GM19043 (cell line): ENCODE results near the gene GPHN.

Source experiments
- ATAC-seq: cut with Tn5 transposase; IDR thresholded peaks from one replicate; pipeline ENCODE4 v1.9.1; 2021; ENCODE audit warnings: low read depth; ENCODE audit not compliant: unreplicated experiment

Gene GPHN

GRCh38 chr14:67192366-67192765 lies 684.4 kb downstream of the GPHN start:
- ATAC-seq = no peak

GRCh38 chr14:67195279-67195678 lies 687.3 kb downstream of the GPHN start:
- ATAC-seq = no peak

GRCh38 chr14:67199016-67199415 lies 691.1 kb downstream of the GPHN start:
- no peak for ATAC-seq

GRCh38 chr14:67207810-67208209 lies 699.9 kb downstream of the GPHN start:
- no peak for ATAC-seq

GRCh38 chr14:67218126-67218525 lies 710.2 kb downstream of the GPHN start:
- ATAC-seq = no peak

- no peak for ATAC-seq
These were observed 713.5 kb downstream of the GPHN start for GRCh38 chr14:67221248-67221981.

- ATAC-seq = no peak
These were observed 714.0 kb downstream of the GPHN start for GRCh38 chr14:67221982-67222328.

- no peak for ATAC-seq
These were observed 717.6 kb downstream of the GPHN start for GRCh38 chr14:67225523-67225922.

- no peak for ATAC-seq
These were observed 720.5 kb downstream of the GPHN start for GRCh38 chr14:67228325-67228984.
